GM23338 (cell line): ENCODE data around the gene TPPP3. TPM values are rescaled to one million over a fixed set of nuclear protein-coding genes. Genes with fewer than 3 reads are reported as not detected.

Experiments
- ATAC-seq: fragments of 200-7000 bp; cut with Tn5 transposase; 3 replicates; pipeline ENCODE4 v1.9.1; 2020
- DNase-seq: peaks from one replicate; pipeline ENCODE4 v3.0.0-alpha.2; 2015; ENCODE audit warnings: low spot score
- H2AFZ ChIP-seq: fragments of 200-600 bp; sonication (generic); 2 replicates; pipeline ENCODE4 v1.8.0; 2016; ENCODE audit warnings: antibody characterized with exemption, mild to moderate bottlenecking, moderate library complexity
- H3F3A ChIP-seq: fragments of 200-600 bp; sonication (generic); replicated peaks from 2 replicates; pipeline ENCODE4 v1.8.0; 2017; ENCODE audit warnings: antibody characterized with exemption, mixed run types, low read depth
- H3K27ac ChIP-seq: fragments of 200-600 bp; sonication (generic); 2 replicates; pipeline ENCODE4 v1.6.1; 2016; ENCODE audit warnings: low read depth
- H3K27me3 ChIP-seq: fragments of 200-600 bp; sonication (generic); 2 replicates; pipeline ENCODE4 v1.8.0; 2016; ENCODE audit warnings: mild to moderate bottlenecking, mixed run types, moderate library complexity; ENCODE audit not compliant: insufficient read depth
- H3K36me3 ChIP-seq: fragments of 200-600 bp; sonication (generic); 2 replicates; pipeline ENCODE4 v1.8.0; 2016; ENCODE audit warnings: mild to moderate bottlenecking; ENCODE audit not compliant: insufficient read depth
- H3K4me1 ChIP-seq: fragments of 200-600 bp; sonication (generic); 2 replicates; pipeline ENCODE4 v1.8.0; 2016; ENCODE audit warnings: mild to moderate bottlenecking, moderate library complexity; ENCODE audit not compliant: insufficient read depth
- H3K4me2 ChIP-seq: fragments of 200-600 bp; sonication (generic); 2 replicates; pipeline ENCODE4 v1.7.1; 2017; ENCODE audit warnings: mixed run types
- H3K4me3 ChIP-seq: fragments of 200-600 bp; sonication (generic); 2 replicates; pipeline ENCODE4 v1.6.1; 2016; ENCODE audit warnings: mixed run types
- H3K79me2 ChIP-seq: fragments of 200-600 bp; sonication (generic); replicated peaks from 2 replicates; pipeline ENCODE4 v1.8.0; 2017; ENCODE audit warnings: mild to moderate bottlenecking; ENCODE audit not compliant: insufficient read depth
- H3K9me2 ChIP-seq: fragments of 200-600 bp; sonication (generic); 2 replicates; pipeline ENCODE4 v1.8.0; 2017; ENCODE audit not compliant: insufficient read depth
- H4K20me1 ChIP-seq: fragments of 200-600 bp; sonication (generic); replicated peaks from 2 replicates; pipeline ENCODE4 v1.8.0; 2017; ENCODE audit warnings: mild to moderate bottlenecking; ENCODE audit not compliant: insufficient read depth
- H3K27ac Mint-ChIP-seq: 2 replicates; pipeline ENCODE4 v1.8.0; 2020; ENCODE audit warnings: inconsistent platforms, mild to moderate bottlenecking, moderate library complexity, mixed read lengths
- H3K27me3 Mint-ChIP-seq: 3 replicates; pipeline ENCODE4 v1.8.0; 2022; ENCODE audit warnings: low read depth, mild to moderate bottlenecking, moderate library complexity, mixed read lengths, inconsistent platforms; ENCODE audit not compliant: insufficient read depth, poor library complexity
- H3K36me3 Mint-ChIP-seq: 3 replicates; pipeline ENCODE4 v1.8.0; 2021; ENCODE audit warnings: low read depth, mild to moderate bottlenecking, inconsistent platforms, moderate library complexity, mixed read lengths
- H3K4me1 Mint-ChIP-seq: 3 replicates; pipeline ENCODE4 v1.8.0; 2020; ENCODE audit warnings: mild to moderate bottlenecking, inconsistent platforms, mixed read lengths
- H3K4me3 Mint-ChIP-seq: 3 replicates; pipeline ENCODE4 v1.8.0; 2021; ENCODE audit warnings: moderate library complexity, mild to moderate bottlenecking, inconsistent platforms, mixed read lengths
- H3K9me3 Mint-ChIP-seq: 3 replicates; pipeline ENCODE4 v1.8.0; 2020; ENCODE audit warnings: moderate library complexity, mild to moderate bottlenecking, inconsistent platforms, mixed read lengths
- CREB1 ChIP-seq: fragments of 250-450 bp; sonication (Bioruptor Pico); IDR thresholded peaks from 2 replicates; pipeline ENCODE4 v1.5.0; 2020; ENCODE audit warnings: low read depth, mild to moderate bottlenecking, moderate library complexity
- CTCF ChIP-seq, 2 experiments: fragments of 200-600 bp in 1 of 2; sonication (generic) in 1 of 2; conservative IDR thresholded peaks; 2 replicates each; pipeline versions ENCODE4 v1.5.1 to v1.6.1; 2016 to 2017; ENCODE audit warnings: antibody characterized with exemption in 2 of 2, low read depth in 2 of 2, mild to moderate bottlenecking in 2 of 2, moderate library complexity in 1 of 2
- ETS1 ChIP-seq: IDR thresholded peaks from 2 replicates; pipeline ENCODE4 v1.6.1; 2016; ENCODE audit warnings: antibody characterized with exemption
- EZH2phosphoT487 ChIP-seq: fragments of 200-600 bp; sonication (generic); IDR thresholded peaks from one replicate; pipeline ENCODE4 v1.8.1; 2018; ENCODE audit warnings: antibody characterized with exemption; ENCODE audit not compliant: unreplicated experiment
- JUNB ChIP-seq: IDR thresholded peaks from one replicate; pipeline ENCODE4 v1.6.1; 2016; ENCODE audit warnings: antibody characterized with exemption; ENCODE audit not compliant: unreplicated experiment
- NANOG ChIP-seq: IDR thresholded peaks from 2 replicates; pipeline ENCODE4 v1.6.1; 2016; ENCODE audit warnings: antibody characterized with exemption, borderline replicate concordance
- REST ChIP-seq: IDR thresholded peaks from one replicate; pipeline ENCODE4 v1.6.1; 2018; ENCODE audit warnings: antibody characterized with exemption; ENCODE audit not compliant: unreplicated experiment
- STAT1 ChIP-seq: IDR thresholded peaks from one replicate; pipeline ENCODE4 v1.6.1; 2016; ENCODE audit warnings: antibody characterized with exemption; ENCODE audit not compliant: unreplicated experiment
- ZNF114 ChIP-seq: fragments of 250-450 bp; sonication (Bioruptor Pico); IDR thresholded peaks from 2 replicates; pipeline ENCODE4 v1.5.0; 2020; ENCODE audit warnings: mild to moderate bottlenecking, moderate library complexity
- ZNF331 ChIP-seq: fragments of 250-450 bp; sonication (Bioruptor Pico); IDR thresholded peaks from 2 replicates; pipeline ENCODE4 v1.5.0; 2020; ENCODE audit warnings: low read depth, mild to moderate bottlenecking, moderate library complexity
- ZNF462 ChIP-seq: fragments of 250-450 bp; sonication (Bioruptor Pico); IDR thresholded peaks from 2 replicates; pipeline ENCODE4 v1.5.0; 2020; ENCODE audit warnings: mild to moderate bottlenecking, moderate library complexity
- polyA plus RNA-seq: library from polyadenylated mRNA; unstranded; fragments of >200 nt; fragmentation: Nextera tagmentation; extraction: Ambion mirVana; gene quantifications from 2 replicates; pipeline ENCODE4 v1.2.1, GENCODE V29; 2016
- total RNA-seq: library from RNA; depleted of rRNA; stranded (reverse); fragments of >200 nt; shearing (Covaris generic); gene quantifications from 2 replicates; pipeline ENCODE4 v1.2.3, GENCODE V29; 2014

Gene TPPP3
- total and polyA plus RNA-seq, 2 experiments from 2014 or later = 0.26 to 0.28 TPM

- no peak for TF ChIP-seq ZNF462
- TF ChIP-seq JUNB = no peak
- no peak for TF ChIP-seq ZNF331
Measured at GRCh38 chr16:67357561-67357960, 35.7 kb downstream of the TPPP3 start (continued).

GRCh38 chr16:67356396-67356795 lies 36.9 kb downstream of the TPPP3 start:
- Mint-ChIP-seq H3K4me1 (no peaks in the 10 kb centered on the region), H3K4me3 (no peak overlapping the region), H3K27me3 (no peaks in the 10 kb centered on the region), H3K9me3 (no peaks in the 10 kb centered on the region), H3K27ac (no peak overlapping the region), H3K36me3 (no peaks in the 10 kb centered on the region)
- H3K79me2 ChIP-seq = no peaks in the 10 kb centered on the region
- H2AFZ ChIP-seq = no peak overlapping the region
- no peak overlapping the region for H3K27ac ChIP-seq
- H3F3A ChIP-seq = no peaks in the 10 kb centered on the region
- H4K20me1 ChIP-seq = no peaks in the 10 kb centered on the region
- no peak overlapping the region for H3K4me2 ChIP-seq
- DNase-seq (no peak), ATAC-seq (no peak)
- 0 out of 2 replicates have a peak, but pooled peaks cover 5% of the 10 kb centered on the region for H3K27me3 ChIP-seq
- H3K4me3 ChIP-seq = no peak overlapping the region
- no peaks in the 10 kb centered on the region for H3K9me2 ChIP-seq
- no peaks in the 10 kb centered on the region for H3K36me3 ChIP-seq
- H3K4me1 ChIP-seq = no peaks in the 10 kb centered on the region
- TF ChIP-seq JUNB (no peak), EZH2phosphoT487 (no peak), NANOG (no peak), REST (no peak), ETS1 (no peak), STAT1 (no peak), CREB1 (no peak), ZNF114 (CRISPR knock-in tag) (no peak), CTCF (conservative IDR thresholded peaks at IDR 0.05; ENCODE audit: low read depth in 2 of 2) (no peak)
